Ascending aorta (tissue), 2 donors: ENCODE measurements around the gene FHOD3. TPM values are rescaled to one million over a fixed set of nuclear protein-coding genes. Genes with fewer than 3 reads are reported as not detected.

Source experiments
- DNase-seq, 2 donors: peaks; one replicate each; pipeline ENCODE4 v3.0.0-alpha.2; 2019; ENCODE audit warnings: low spot score in 2 of 2
- H3K27ac ChIP-seq, 2 donors: fragments of 200-600 bp; sonication (generic); one replicate each; pipeline ENCODE4 v1.5.1; 2016 to 2017; ENCODE audit warnings: mild to moderate bottlenecking in 1 of 2
- H3K27me3 ChIP-seq: fragments of 200-600 bp; sonication (generic); one replicate; pipeline ENCODE4 v1.5.1; 2017
- H3K36me3 ChIP-seq, 2 donors: fragments of 200-600 bp; sonication (generic); one replicate each; pipeline ENCODE4 v1.5.1; 2016
- H3K4me1 ChIP-seq, 2 donors: fragments of 200-600 bp; sonication (generic); one replicate each; pipeline ENCODE4 v1.5.1; 2016 to 2017; ENCODE audit warnings: mild to moderate bottlenecking in 1 of 2
- H3K4me3 ChIP-seq, 2 donors: fragments of 200-600 bp; sonication (generic); one replicate each; pipeline ENCODE4 v1.5.1; 2016 to 2017; ENCODE audit warnings: mild to moderate bottlenecking in 1 of 2
- H3K9me3 ChIP-seq, 2 donors: fragments of 200-600 bp; sonication (generic); one replicate each; pipeline ENCODE4 v1.5.1; 2016
- CTCF ChIP-seq, 3 experiments: fragments of 200-600 bp in 2 of 3; fragments of 450-650 bp in 1 of 3; sonication (generic) in 2 of 3; IDR thresholded peaks; one replicate each; pipeline ENCODE4 v1.5.1; 2016 to 2019; ENCODE audit warnings: antibody characterized with exemption in 3 of 3, mild to moderate bottlenecking in 1 of 3, moderate library complexity in 1 of 3
- intact Hi-C: fragments of 100-400 bp; cut with DNase I; formaldehyde crosslinking; loops from one replicate; pipeline ENCODE4 v1.15.1; 2023
- total RNA-seq: library from RNA; depleted of rRNA; stranded (reverse); fragments of >200 nt; gene quantifications from one replicate; pipeline ENCODE4 v1.1.0, GENCODE V29; 2016

FHOD3 gene
- total RNA-seq, 1 donor from 2014 or later = 12.7 TPM

- H3K36me3 ChIP-seq = no peaks in the 10 kb centered on the region
- no peak overlapping the region for H3K27ac ChIP-seq
- H3K27me3 ChIP-seq = no peaks in the 10 kb centered on the region
- H3K4me1 ChIP-seq = no peaks in the 10 kb centered on the region
- no peak for DNase-seq
- H3K4me3 ChIP-seq = no peak overlapping the region
- no peak for TF ChIP-seq CTCF (IDR thresholded peaks at IDR 0.05)
- intact Hi-C loops = loop anchor here (1.0 to 5.0 kb wide), 5 partner anchors 97 to 527 kb away; partner anchors contain the start of gene MOCOS
- H3K9me3 ChIP-seq = no peaks in the 10 kb centered on the region
Observed at GRCh38 chr18:36284268-36284667, 13.2 kb upstream of the FHOD3 start.

- Histone ChIP-seq H3K4me3 (no peak overlapping the region), H3K36me3 (no peaks in the 10 kb centered on the region), H3K9me3 (no peaks in the 10 kb centered on the region), H3K27ac (no peak overlapping the region), H3K27me3 (no peaks in the 10 kb centered on the region), H3K4me1 (no peaks in the 10 kb centered on the region)
- intact Hi-C loops = loop anchor here (1.0 to 5.0 kb wide), 5 partner anchors 97 to 527 kb away; partner anchors contain the start of gene MOCOS
- DNase-seq = peak in 1 of 2 donors; percentile 71
- peak; percentile 86 to 91 (median 89) for TF ChIP-seq CTCF (IDR thresholded peaks at IDR 0.05)
Observed at GRCh38 chr18:36284671-36285295, 12.7 kb upstream of the FHOD3 start.

- DNase-seq = no peak
- H3K36me3 ChIP-seq = no peaks in the 10 kb centered on the region
- no peaks in the 10 kb centered on the region for H3K27me3 ChIP-seq
- no peaks in the 10 kb centered on the region for H3K4me1 ChIP-seq
- TF ChIP-seq CTCF (IDR thresholded peaks at IDR 0.05) = no peak
- no peak overlapping the region for H3K27ac ChIP-seq
- no peak overlapping the region for H3K4me3 ChIP-seq
- intact Hi-C loops = no loop called here
- H3K9me3 ChIP-seq = no peaks in the 10 kb centered on the region
Observed at GRCh38 chr18:36287653-36288052, 9.9 kb upstream of the FHOD3 start.

- H3K27me3 ChIP-seq = no peaks in the 10 kb centered on the region
- TF ChIP-seq CTCF (IDR thresholded peaks at IDR 0.05) = no peak
- no peak overlapping the region for H3K4me3 ChIP-seq
- intact Hi-C loops = no loop called here
- H3K4me1 ChIP-seq = no peaks in the 10 kb centered on the region
- H3K27ac ChIP-seq = no peak overlapping the region
- no peaks in the 10 kb centered on the region for H3K36me3 ChIP-seq
- no peaks in the 10 kb centered on the region for H3K9me3 ChIP-seq
- DNase-seq = no peak
Observed at GRCh38 chr18:36288689-36289088, 8.8 kb upstream of the FHOD3 start.

GRCh38 chr18:36294031-36294430 is 3.5 kb upstream of the FHOD3 start:
- TF ChIP-seq CTCF (IDR thresholded peaks at IDR 0.05) = no peak
- no peak for DNase-seq
- no peaks in the 10 kb centered on the region for H3K27me3 ChIP-seq
- H3K27ac ChIP-seq = no peak overlapping the region
- intact Hi-C loops = loop anchor here (10.0 kb wide), 1 partner anchor 171 kb away; no protein-coding TSS in a partner anchor
- H3K4me1 ChIP-seq = peaks cover 0 to 2% of the 10 kb centered on the region in 2 donors
- no peaks in the 10 kb centered on the region for H3K36me3 ChIP-seq
- H3K9me3 ChIP-seq = no peaks in the 10 kb centered on the region
- H3K4me3 ChIP-seq = no peak overlapping the region
